HG03575 (cell line): ENCODE data around the gene PCDHA1.
"Not testable (repeated sequence)": the region's sequence is repeated elsewhere in the genome, so short reads cannot be mapped to it uniquely, and the experiment has no call there.

ENCODE experiments used
- ATAC-seq: cut with Tn5 transposase; IDR thresholded peaks from one replicate; pipeline ENCODE4 v1.9.1; 2021; ENCODE audit not compliant: unreplicated experiment, insufficient number of reproducible peaks, low FRiP score; ENCODE audit errors: extremely low read depth

Gene PCDHA1

GRCh38 chr5:140806834-140807775 lies 21.2 kb downstream of the PCDHA1 start, which contains the start of gene PCDHA4:
PCDHA4 (plus strand) TSS chr5:140807068.
- ATAC-seq = no peak

GRCh38 chr5:140808241-140808888 lies 22.4 kb downstream of the PCDHA1 start:
- not testable (repeated sequence) for ATAC-seq

- no peak for ATAC-seq
Measured at GRCh38 chr5:140808889-140809291, 22.9 kb downstream of the PCDHA1 start.

GRCh38 chr5:140821375-140822280 lies 35.7 kb downstream of the PCDHA1 start, which contains the start of gene PCDHA5:
PCDHA5 (plus strand) TSS chr5:140821613.
- no peak for ATAC-seq

GRCh38 chr5:140822281-140822629 lies 36.3 kb downstream of the PCDHA1 start:
- no peak for ATAC-seq

GRCh38 chr5:140822969-140823368 lies 37.0 kb downstream of the PCDHA1 start:
- ATAC-seq = not testable (repeated sequence)

GRCh38 chr5:140823475-140823874 lies 37.5 kb downstream of the PCDHA1 start:
- no peak for ATAC-seq

GRCh38 chr5:140827704-140828361 lies 41.9 kb downstream of the PCDHA1 start, which contains the start of gene PCDHA6:
PCDHA6 (plus strand) TSS chr5:140827960; CDS start chr5:140828092, 132 bp downstream.
- no peak for ATAC-seq

- ATAC-seq = no peak
Measured at GRCh38 chr5:140828362-140828737, 42.4 kb downstream of the PCDHA1 start.

- ATAC-seq = not testable (repeated sequence)
Measured at GRCh38 chr5:140829511-140830501, 43.9 kb downstream of the PCDHA1 start.

- no peak for ATAC-seq
Measured at GRCh38 chr5:140833993-140834392, 48.1 kb downstream of the PCDHA1 start, which contains the start of gene PCDHA7. PCDHA7 (plus strand) TSS chr5:140834269; CDS start chr5:140834384, 115 bp downstream.

- ATAC-seq = not testable (repeated sequence)
Measured at GRCh38 chr5:140834439-140835008, 48.6 kb downstream of the PCDHA1 start.

- ATAC-seq = no peak
Measured at GRCh38 chr5:140835622-140836510, 49.9 kb downstream of the PCDHA1 start.

- no peak for ATAC-seq
Measured at GRCh38 chr5:140840978-140841962, 55.3 kb downstream of the PCDHA1 start, which contains the start of gene PCDHA8. PCDHA8 (plus strand) TSS chr5:140841187; CDS start chr5:140841322, 135 bp downstream.
